Measurements from ENCODE around the gene HMGN4. TPM values are rescaled to one million over a fixed set of nuclear protein-coding genes. Genes with fewer than 3 reads are reported as not detected.
A peak's percentile ranks its signal among the peaks of the same experiment; 100 is the strongest.

Gene HMGN4
- total and polyA plus RNA-seq, 2 donors (not counting 3 experiments of a cell fraction or from before 2014, with no cell fraction given), result 13.1 to 36.9 TPM

GRCh38 chr6:26569433-26569764 is 31.2 kb downstream of the HMGN4 start:
- peak overlapping the region; percentile 83 for H3K4me2 ChIP-seq (ENCODE audit: insufficient read depth, low read length)
- POLR2A ChIA-PET, result interaction anchor here (1.3 kb wide), 1 partner anchor 13 kb away, joined by 4 read pairs; no protein-coding TSS in a partner anchor
- CTCF ChIA-PET, result interaction anchor here (0.7 to 14.8 kb wide), 14 partner anchors 15 to 396 kb away, joined by 3 to 359 read pairs (median 5); partner anchors contain the start of genes ABT1 and HMGN4
- H3K9ac ChIP-seq (replicated peaks; ENCODE audit: extremely low read depth, insufficient read depth, low read length), result no peak overlapping the region
- TF ChIP-seq POLR2A (IDR thresholded peaks at IDR 0.05; ENCODE audit: low read depth, low read length) (no peak), JUN (IDR thresholded peaks at IDR 0.05; ENCODE audit: borderline replicate concordance, insufficient read depth, insufficient read length, low read depth) (no peak), CTCF (IDR thresholded peaks at IDR 0.05; ENCODE audit: extremely low read depth in 1 of 2, insufficient read depth in 1 of 2, low read depth in 1 of 2, low read length in 2 of 2) (no peak), POLR2AphosphoS5 (IDR thresholded peaks at IDR 0.05; ENCODE audit: insufficient read depth, low read depth, low read length) (no peak), FOS (IDR thresholded peaks at IDR 0.05; ENCODE audit: borderline replicate concordance, insufficient read depth, low read length) (no peak), MAX (IDR thresholded peaks at IDR 0.05; ENCODE audit: insufficient read depth, insufficient read length) (no peak), GATA2 (IDR thresholded peaks at IDR 0.05; ENCODE audit: insufficient read depth, insufficient read length, low read depth, low read length) (no peak), EZH2 (IDR thresholded peaks at IDR 0.05; ENCODE audit: borderline replicate concordance, low read depth, low read length, severe bottlenecking) (no peak), MYC (IDR thresholded peaks at IDR 0.05; ENCODE audit: low read depth, low read length) (no peak)
- H3K27ac ChIP-seq (ENCODE audit: insufficient read depth, low read depth, low read length), result no peak overlapping the region
- H3K4me3 ChIP-seq (replicated peaks in 1 of 3; ENCODE audit: insufficient read depth in 1 of 3, low read depth in 1 of 3, low read length in 3 of 3), result peak overlapping the region in 2 of 3 experiments; percentile 30 to 95
- no peaks in the 10 kb centered on the region for H3K36me3 ChIP-seq (ENCODE audit: control insufficient read depth in 2 of 2, extremely low read depth in 1 of 2, insufficient read depth in 2 of 2, low read length in 2 of 2)
- dilution Hi-C loops (cut with MboI; ENCODE audit: extremely low pct_ligation_motif_present, low sequenced_read_pairs) (no loop called here), intact Hi-C loops (cut with micrococcal nuclease) (loop anchor here (2.0 kb wide), 1 partner anchor 229 kb away; no protein-coding TSS in a partner anchor)
- H2AFZ ChIP-seq (ENCODE audit: low read depth, low read length), result peak overlapping the region; percentile 66
- FAIRE-seq (no peak), DNase-seq (ENCODE audit: low read depth, low spot score) (no peak)
- H3K9me3 ChIP-seq (replicated peaks; ENCODE audit: control insufficient read depth, insufficient read depth, low read length), result no peaks in the 10 kb centered on the region
- H3K27me3 ChIP-seq (ENCODE audit: control insufficient read depth in 2 of 2, insufficient read depth in 2 of 2, low read length in 2 of 2), result no peaks in the 10 kb centered on the region
- no peaks in the 10 kb centered on the region for H3K9me1 ChIP-seq (replicated peaks; ENCODE audit: control insufficient read depth, extremely low read depth, insufficient read depth, low read length)
- no TSS peak for BruUV-seq (replicated peaks)
- H3K4me1 ChIP-seq (ENCODE audit: control insufficient read depth, extremely low read depth, insufficient read depth, low read length), result peaks cover 6% of the 10 kb centered on the region
- no peaks in the 10 kb centered on the region for H4K20me1 ChIP-seq (replicated peaks; ENCODE audit: control insufficient read depth, extremely low read depth, insufficient read depth, low read length)
- H3K79me2 ChIP-seq (ENCODE audit: control insufficient read depth, insufficient read depth, low read length), result no peaks in the 10 kb centered on the region
